ENCODE data around the gene FMO5.

Gene FMO5, protein sequence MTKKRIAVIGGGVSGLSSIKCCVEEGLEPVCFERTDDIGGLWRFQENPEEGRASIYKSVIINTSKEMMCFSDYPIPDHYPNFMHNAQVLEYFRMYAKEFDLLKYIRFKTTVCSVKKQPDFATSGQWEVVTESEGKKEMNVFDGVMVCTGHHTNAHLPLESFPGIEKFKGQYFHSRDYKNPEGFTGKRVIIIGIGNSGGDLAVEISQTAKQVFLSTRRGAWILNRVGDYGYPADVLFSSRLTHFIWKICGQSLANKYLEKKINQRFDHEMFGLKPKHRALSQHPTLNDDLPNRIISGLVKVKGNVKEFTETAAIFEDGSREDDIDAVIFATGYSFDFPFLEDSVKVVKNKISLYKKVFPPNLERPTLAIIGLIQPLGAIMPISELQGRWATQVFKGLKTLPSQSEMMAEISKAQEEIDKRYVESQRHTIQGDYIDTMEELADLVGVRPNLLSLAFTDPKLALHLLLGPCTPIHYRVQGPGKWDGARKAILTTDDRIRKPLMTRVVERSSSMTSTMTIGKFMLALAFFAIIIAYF

DNA sequence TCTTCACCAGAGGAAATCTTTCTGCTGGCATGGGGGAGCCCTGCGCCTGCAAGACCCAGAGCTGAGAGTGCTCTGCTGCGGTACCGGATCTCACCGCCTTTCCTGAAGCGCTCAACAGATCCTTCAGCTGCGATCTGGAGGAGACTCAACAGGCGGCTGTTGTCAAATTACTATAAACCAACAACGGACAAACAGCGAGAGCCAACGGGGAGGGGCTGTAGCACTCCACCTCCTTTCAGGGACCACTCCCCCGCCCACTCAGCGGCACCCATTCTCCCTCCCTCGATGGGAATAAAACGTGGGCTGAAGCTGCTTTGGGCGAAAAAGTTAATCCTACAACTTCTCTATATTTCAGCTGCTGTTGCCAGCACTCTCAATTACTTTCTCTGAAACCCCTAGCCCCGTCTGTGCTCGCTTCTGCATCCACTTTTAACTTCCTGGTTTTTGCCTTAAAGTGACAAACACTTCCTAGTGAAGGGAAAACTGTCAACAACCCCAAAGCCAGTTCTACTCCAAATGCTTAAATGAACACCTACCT lies at the start of gene FMO5:
FMO5 (minus strand) TSS at position 147 of the 538 bp plus-strand sequence. CDS start 310 bp downstream, outside the sequence.
- POLR2A ChIA-PET: no interaction called here
- CTCF ChIA-PET: interaction anchor here (1.0 to 5.7 kb wide), 2 partner anchors 16 to 22 kb away, joined by 3 to 28 read pairs; partner anchors contain the start of gene CHD1L
- TF ChIP-seq, protein P1, sequence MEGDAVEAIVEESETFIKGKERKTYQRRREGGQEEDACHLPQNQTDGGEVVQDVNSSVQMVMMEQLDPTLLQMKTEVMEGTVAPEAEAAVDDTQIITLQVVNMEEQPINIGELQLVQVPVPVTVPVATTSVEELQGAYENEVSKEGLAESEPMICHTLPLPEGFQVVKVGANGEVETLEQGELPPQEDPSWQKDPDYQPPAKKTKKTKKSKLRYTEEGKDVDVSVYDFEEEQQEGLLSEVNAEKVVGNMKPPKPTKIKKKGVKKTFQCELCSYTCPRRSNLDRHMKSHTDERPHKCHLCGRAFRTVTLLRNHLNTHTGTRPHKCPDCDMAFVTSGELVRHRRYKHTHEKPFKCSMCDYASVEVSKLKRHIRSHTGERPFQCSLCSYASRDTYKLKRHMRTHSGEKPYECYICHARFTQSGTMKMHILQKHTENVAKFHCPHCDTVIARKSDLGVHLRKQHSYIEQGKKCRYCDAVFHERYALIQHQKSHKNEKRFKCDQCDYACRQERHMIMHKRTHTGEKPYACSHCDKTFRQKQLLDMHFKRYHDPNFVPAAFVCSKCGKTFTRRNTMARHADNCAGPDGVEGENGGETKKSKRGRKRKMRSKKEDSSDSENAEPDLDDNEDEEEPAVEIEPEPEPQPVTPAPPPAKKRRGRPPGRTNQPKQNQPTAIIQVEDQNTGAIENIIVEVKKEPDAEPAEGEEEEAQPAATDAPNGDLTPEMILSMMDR (IDR thresholded peaks at IDR 0.05; ENCODE audit: control extremely low read depth, extremely low read depth, low read depth, missing control alignments): no peak
- DNase-seq (ENCODE audit: extremely low spot score): peak; percentile 62

DNA sequence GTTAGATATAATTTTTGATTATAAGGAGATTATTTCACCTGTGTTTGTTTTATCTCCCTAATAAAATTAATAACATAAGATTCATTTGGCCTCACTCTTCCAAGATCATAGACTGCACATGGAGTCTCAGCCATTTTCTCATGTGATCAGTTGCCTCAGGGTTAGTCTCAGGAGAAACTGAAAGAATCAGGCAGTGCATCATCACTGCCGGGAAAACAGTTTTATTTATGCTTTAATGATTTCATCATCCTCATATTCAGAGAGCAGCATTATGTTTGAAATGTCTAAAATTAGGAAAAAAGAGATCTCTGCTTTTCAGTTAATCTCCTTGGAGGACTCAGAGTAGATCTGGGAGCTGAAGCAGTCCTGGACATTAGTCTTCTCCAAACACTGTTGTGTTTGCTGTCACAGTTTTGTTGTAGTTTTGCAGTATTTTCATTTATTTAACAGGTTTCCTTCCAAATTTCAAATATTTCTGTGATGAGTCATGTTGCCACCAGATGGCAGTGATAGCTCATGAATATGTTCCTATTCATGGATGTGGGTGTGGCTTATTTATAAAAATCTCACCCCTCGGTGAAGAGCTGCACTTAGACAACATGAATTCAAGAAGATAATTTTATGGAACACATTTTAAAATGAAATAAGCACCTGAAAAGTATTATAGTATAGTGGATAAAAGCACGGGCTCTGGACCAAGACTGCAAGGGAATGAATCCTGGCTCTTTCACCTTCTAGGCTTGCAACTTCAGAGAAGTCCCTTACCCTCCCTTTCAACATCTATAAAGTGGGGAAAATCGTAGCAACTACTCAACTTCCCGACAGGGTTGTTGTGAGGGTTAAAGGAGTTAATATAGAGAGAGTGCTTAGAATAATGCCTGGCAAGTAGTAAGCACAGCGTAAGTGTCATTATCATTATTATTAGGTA lies 48.5 kb upstream of the FMO5 start:
- peak; percentile 57 for DNase-seq (ENCODE audit: extremely low spot score)
- ChIA-PET CTCF (interaction anchor here (0.7 to 6.1 kb wide), 27 partner anchors 8 to 632 kb away, joined by 3 to 71 read pairs (median 4); partner anchors contain the start of gene CHD1L), POLR2A (no interaction called here)
- TF ChIP-seq, protein P1 (IDR thresholded peaks at IDR 0.05; ENCODE audit: control extremely low read depth, extremely low read depth, low read depth, missing control alignments): peak; percentile 56

DNA sequence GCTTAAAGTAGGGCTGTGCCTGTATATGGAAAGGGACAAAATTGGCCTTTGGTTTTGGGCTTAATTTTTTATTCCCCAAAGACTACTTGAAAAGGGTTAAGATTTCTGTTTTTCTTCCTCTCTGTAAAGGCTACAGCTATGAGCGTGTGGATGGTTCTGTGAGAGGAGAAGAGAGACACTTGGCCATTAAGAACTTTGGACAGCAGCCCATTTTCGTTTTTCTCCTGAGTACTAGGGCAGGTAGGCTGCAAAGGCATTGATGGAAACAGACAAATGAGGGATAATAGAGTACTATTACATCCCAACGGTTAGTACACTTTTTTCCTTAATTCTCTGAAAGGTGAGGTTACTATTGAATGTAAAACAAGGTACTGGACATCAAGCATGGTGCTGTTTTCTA lies 46.9 kb upstream of the FMO5 start:
- POLR2A ChIA-PET: no interaction called here
- CTCF ChIA-PET: interaction anchor here (1.0 to 6.1 kb wide), 9 partner anchors 15 to 620 kb away, joined by 3 to 71 read pairs (median 4); partner anchors contain the start of gene CHD1L
- TF ChIP-seq, protein P1 (IDR thresholded peaks at IDR 0.05; ENCODE audit: control extremely low read depth, extremely low read depth, low read depth, missing control alignments): no peak
- no peak for DNase-seq (ENCODE audit: extremely low spot score)

DNA sequence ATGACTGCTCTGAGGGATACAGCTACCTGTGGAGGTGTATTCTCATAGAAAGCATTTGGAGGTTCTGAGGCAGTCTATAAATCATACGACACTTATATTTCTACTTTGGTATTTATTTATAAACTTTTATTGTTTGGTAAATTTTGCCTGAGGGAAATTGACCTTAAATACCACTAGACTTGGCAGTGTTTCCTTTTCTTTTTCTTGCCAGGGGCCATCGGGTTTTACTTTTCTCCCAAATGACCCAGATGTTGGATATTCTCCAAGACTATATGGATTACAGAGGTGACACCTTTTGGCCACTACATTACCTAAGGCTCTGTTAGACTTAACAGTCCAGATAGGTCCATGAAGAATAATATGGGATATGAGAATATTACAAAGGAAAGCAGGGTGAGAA lies 45.6 kb upstream of the FMO5 start:
- DNase-seq (ENCODE audit: extremely low spot score): no peak
- TF ChIP-seq, protein P1 (IDR thresholded peaks at IDR 0.05; ENCODE audit: control extremely low read depth, extremely low read depth, low read depth, missing control alignments): no peak
- CTCF ChIA-PET: interaction anchor here (1.0 to 1.2 kb wide), 2 partner anchors 18 to 27 kb away, joined by 3 to 4 read pairs; no protein-coding TSS in a partner anchor
- POLR2A ChIA-PET: no interaction called here

DNA sequence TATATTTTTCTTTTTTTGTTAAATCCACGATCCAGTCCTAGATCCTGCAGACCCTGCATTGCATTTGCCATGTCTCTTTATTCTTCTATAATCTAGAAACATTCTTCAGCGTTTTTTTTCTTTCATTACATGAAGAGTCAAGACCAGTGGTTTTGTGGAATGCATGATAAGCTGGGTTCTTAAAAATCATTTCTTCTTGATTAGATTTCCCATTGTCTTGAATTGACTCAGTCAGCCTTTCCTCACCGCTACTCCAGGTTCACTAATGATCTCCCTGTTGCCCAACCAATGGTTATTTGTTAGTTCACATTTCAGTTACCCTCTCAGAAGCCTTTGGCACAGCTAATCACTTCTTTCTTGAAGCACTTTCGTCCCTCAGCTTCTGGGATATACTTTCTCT lies 42.6 kb upstream of the FMO5 start:
- no peak for DNase-seq (ENCODE audit: extremely low spot score)
- CTCF ChIA-PET: interaction anchor here (1.3 kb wide), 2 partner anchors 25 to 625 kb away, joined by 4 to 5 read pairs; partner anchors contain the start of gene CHD1L
- POLR2A ChIA-PET: no interaction called here
- TF ChIP-seq, protein P1 (IDR thresholded peaks at IDR 0.05; ENCODE audit: control extremely low read depth, extremely low read depth, low read depth, missing control alignments): no peak

DNA sequence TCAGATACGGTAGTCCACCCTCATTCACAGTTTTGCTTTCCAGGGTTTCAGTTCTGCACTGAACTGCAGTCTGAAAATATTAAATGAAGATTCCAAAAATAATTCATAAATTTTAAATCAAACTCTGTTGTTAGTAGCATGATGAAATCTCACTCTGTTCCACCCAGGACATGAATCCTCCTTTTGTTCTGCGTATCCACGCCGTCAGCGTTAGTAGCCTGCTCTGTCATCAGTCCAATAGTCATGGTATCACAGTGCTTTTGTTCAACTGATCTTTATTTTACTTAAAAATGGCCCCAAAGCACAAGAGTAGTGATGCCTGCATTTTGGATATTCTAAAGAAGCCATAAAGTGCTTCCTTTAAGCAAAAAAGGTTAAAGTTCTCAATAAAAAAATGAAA lies 41.2 kb upstream of the FMO5 start:
- ChIA-PET POLR2A (no interaction called here), CTCF (no interaction called here)
- TF ChIP-seq, protein P1 (IDR thresholded peaks at IDR 0.05; ENCODE audit: control extremely low read depth, extremely low read depth, low read depth, missing control alignments): no peak
- DNase-seq (ENCODE audit: extremely low spot score): no peak
